Stimulated activated CD4-positive, alpha-beta T cell treated with anti-CD3 and anti-CD28 coated beads, Interleukin-4, amount 100 ng/mL, for 24 hours (primary cell): Measurements from ENCODE around the gene PRPF6.

ENCODE experiments used
- DNase-seq: peaks from one replicate; pipeline ENCODE4 v3.0.0-alpha.2; 2020

Gene PRPF6

GRCh38 chr20:64080013-64080812 is 99.3 kb downstream of the PRPF6 start, which contains the start of gene OPRL1:
Gene OPRL1, plus strand, starts transcription at chr20:64080082. Its CDS starts 12,639 bp downstream, at chr20:64092721.
- DNase-seq, result no peak

GRCh38 chr20:64080813-64081623 is 100.1 kb downstream of the PRPF6 start:
- DNase-seq, result no peak

- DNase-seq, result no peak
Observed at GRCh38 chr20:64081624-64081964, 100.7 kb downstream of the PRPF6 start.

GRCh38 chr20:64082126-64082731 is 101.3 kb downstream of the PRPF6 start:
- DNase-seq, result no peak
